H1 (cell line): ENCODE data around the gene TUBA4B. TPM values are rescaled to one million over a fixed set of nuclear protein-coding genes. Genes with fewer than 3 reads are reported as not detected.

ENCODE experiments used
- BCL11A ChIP-seq, 2 experiments: IDR thresholded peaks; one replicate each; pipeline ENCODE4 v1.6.1; 2011; ENCODE audit warnings: low read depth in 2 of 2, low read length in 2 of 2, mild to moderate bottlenecking in 2 of 2
- EGR1 ChIP-seq: IDR thresholded peaks from 2 replicates; pipeline ENCODE4 v1.6.1; 2011; ENCODE audit warnings: low read depth, low read length, borderline replicate concordance
- SAP30 ChIP-seq: fragments of 300-600 bp; sonication (generic); IDR thresholded peaks from 2 replicates; pipeline ENCODE4 v1.7.1; 2012; ENCODE audit warnings: low read length, moderate library complexity, mild to moderate bottlenecking, inconsistent platforms; ENCODE audit not compliant: insufficient read depth, insufficient replicate concordance
- polyA plus RNA-seq, 7 experiments: library from polyadenylated mRNA; depleted of rRNA in 3 of 7; stranded (reverse) in 5 of 7; unstranded in 2 of 7; fragments of >200 nt in 5 of 7; fragments of 200-250 nt in 2 of 7; gene quantifications; 1 replicate in 5 of 7; 2 replicates in 1 of 7; 4 replicates in 1 of 7; pipeline versions ENCODE4 v1.2.1 to v1.2.3, GENCODE V29; 2011 to 2013; ENCODE audit warnings: missing spikeins in 2 of 7, mixed read lengths in 2 of 7
- total RNA-seq: library from RNA; stranded (reverse); fragmentation: NEBNext Ultra II Directional; extraction: Animal tissue kit (Norgen Biotek cat#: 25700); gene quantifications from 2 replicates; pipeline ENCODE4 v1.2.1, GENCODE V29; 2021

The TUBA4B gene
- total and polyA plus RNA-seq, 2 of the 8 experiments (the other 6 are each of a cell fraction or from before 2014, with no cell fraction given), result 0.08 to 0.24 TPM

- TF ChIP-seq EGR1 (no peak), BCL11A (IDR thresholded peaks at IDR 0.05; ENCODE audit: low read depth in 2 of 2, low read length in 2 of 2) (no peak), SAP30 (no peak)
These were observed 24.9 kb downstream of the TUBA4B start (continued) for GRCh38 chr2:219277703-219278654.
